Kidney (tissue), 14 donors: ENCODE results near the gene APOO. TPM values are rescaled to one million over a fixed set of nuclear protein-coding genes. Genes with fewer than 3 reads are reported as not detected.
A peak's percentile ranks its signal among the peaks of the same experiment; 100 is the strongest.

Experiments used
- DNase-seq, 5 donors: peaks; one replicate each; pipeline ENCODE4 v3.0.0-alpha.2; 2013 to 2020
- FAIRE-seq: peaks from 2 replicates; lab custom pipeline; 2012; peaks lifted over from hg19 to GRCh38; lab: Jason Lieb, UNC
- H3K27ac ChIP-seq, 2 donors: one replicate each; pipeline ENCODE4 v1.7.0; 2013; ENCODE audit warnings: low read depth in 2 of 2, low read length in 2 of 2, inconsistent platforms in 1 of 2
- H3K27me3 ChIP-seq: one replicate; pipeline ENCODE4 v1.7.1; 2013; ENCODE audit warnings: low read length, inconsistent platforms; ENCODE audit not compliant: control insufficient read depth, insufficient read depth
- H3K36me3 ChIP-seq, 3 donors: one replicate each; pipeline versions ENCODE4 v1.7.0 to v1.7.1; 2013; ENCODE audit warnings: low read length in 3 of 3, control low read depth in 1 of 3, inconsistent platforms in 1 of 3; ENCODE audit not compliant: insufficient read depth in 3 of 3, control insufficient read depth in 2 of 3
- H3K4me1 ChIP-seq, 3 donors: one replicate each; pipeline versions ENCODE4 v1.7.0 to v1.7.1; 2013; ENCODE audit warnings: low read length in 3 of 3, inconsistent platforms in 1 of 3, low read depth in 1 of 3; ENCODE audit not compliant: control insufficient read depth in 2 of 3, insufficient read depth in 2 of 3
- H3K4me3 ChIP-seq, 3 donors: one replicate each; pipeline versions ENCODE4 v1.7.0 to v1.8.1; 2013; ENCODE audit warnings: low read length in 3 of 3, control low read depth in 1 of 3, inconsistent platforms in 1 of 3
- H3K9ac ChIP-seq, 3 donors: one replicate each; pipeline versions ENCODE4 v1.7.0 to v1.7.1; 2013; ENCODE audit warnings: low read length in 3 of 3, control low read depth in 1 of 3, inconsistent platforms in 1 of 3
- H3K9me3 ChIP-seq, 3 donors: one replicate each; pipeline versions ENCODE4 v1.7.0 to v1.7.1; 2013; ENCODE audit warnings: low read length in 3 of 3, control low read depth in 1 of 3, inconsistent platforms in 1 of 3; ENCODE audit not compliant: control insufficient read depth in 2 of 3, insufficient read depth in 1 of 3
- CTCF ChIP-seq: IDR thresholded peaks from 3 replicates; pipeline ENCODE4 v1.5.1; 2012; ENCODE audit warnings: mild to moderate bottlenecking, moderate library complexity, borderline replicate concordance; ENCODE audit not compliant: insufficient read depth; ENCODE audit errors: extremely low read depth
- intact Hi-C: fragments of 100-400 bp; cut with DNase I; formaldehyde crosslinking; loops from one replicate; pipeline ENCODE4 v1.11.1; 2022
- polyA plus RNA-seq: library from polyadenylated mRNA; stranded (reverse); fragments of 350-450 nt; fragmentation: Illumina TruSeq; extraction: RNeasy Lipid Tissue Mini Kit (QIAGEN cat#74804); gene quantifications from one replicate; pipeline ENCODE4 v1.2.3, GENCODE V29; 2014; ENCODE audit warnings: low read depth, low replicate concordance; ENCODE audit not compliant: insufficient read depth
- total RNA-seq: library from RNA; stranded (reverse); fragmentation: NEBNext Ultra II Directional; extraction: Animal tissue kit (Norgen Biotek cat#: 25700); gene quantifications from one replicate; pipeline ENCODE4 v1.2.1, GENCODE V29; 2021
- donor health status: control.
- donor health status: control.
- donor health status: control.
- donor health status: control.
- donor health status: control.
- donor health status: DM: yes; HTN: yes; CAD: no.
- donor health status: Normal renal cell carcinoma (clear cell type).

The APOO gene
- total and polyA plus RNA-seq, 2 donors from 2014 or later, result 30.4 to 110 TPM

- no peak for TF ChIP-seq CTCF
- Histone ChIP-seq H3K9ac (peak overlapping the region in 2 of 3 donors; percentile 3 to 87), H3K4me1 (peaks cover 0 to 5% (median 0%) of the 10 kb centered on the region in 3 donors), H3K9me3 (no peaks in the 10 kb centered on the region), H3K36me3 (peaks cover 0 to 20% (median 2%) of the 10 kb centered on the region in 3 donors), H3K27ac (peak overlapping the region; percentile 57 to 88), H3K27me3 (no peaks in the 10 kb centered on the region), H3K4me3 (peak overlapping the region in 2 of 3 donors; percentile 93 to 94)
- DNase-seq, result no peak
- intact Hi-C loops, result loop anchor here (10.0 kb wide), 1 partner anchor 119 kb away; the partner anchor contains the start of genes APOO and CXorf58
- no peak for FAIRE-seq
Observed at GRCh38 chrX:23785580-23785979, 122.2 kb downstream of the APOO start.

GRCh38 chrX:23784470-23785331 is 123.0 kb downstream of the APOO start:
- no peaks in the 10 kb centered on the region for H3K27me3 ChIP-seq
- intact Hi-C loops, result loop anchor here (10.0 kb wide), 1 partner anchor 120 kb away; the partner anchor contains the start of genes APOO and CXorf58
- peaks cover 0 to 20% (median 2%) of the 10 kb centered on the region in 3 donors for H3K36me3 ChIP-seq
- no peak for TF ChIP-seq CTCF
- DNase-seq (peak in 1 of 5 donors; percentile 8), FAIRE-seq (no peak)
- peak overlapping the region; percentile 62 to 87 (median 87) for H3K9ac ChIP-seq
- H3K27ac ChIP-seq, result peak overlapping the region; percentile 88 to 95
- H3K4me1 ChIP-seq, result peaks cover 0 to 5% (median 0%) of the 10 kb centered on the region in 3 donors
- H3K4me3 ChIP-seq, result peak overlapping the region; percentile 93 to 94 (median 93)
- no peaks in the 10 kb centered on the region for H3K9me3 ChIP-seq

GRCh38 chrX:23783589-23784469 is 123.9 kb downstream of the APOO start:
- DNase-seq (no peak), FAIRE-seq (no peak)
- TF ChIP-seq CTCF, result no peak
- Histone ChIP-seq H3K27ac (peak overlapping the region; percentile 88 to 95), H3K27me3 (no peaks in the 10 kb centered on the region), H3K4me3 (peak overlapping the region; percentile 93 to 94 (median 93)), H3K9me3 (no peaks in the 10 kb centered on the region), H3K9ac (peak overlapping the region; percentile 62 to 87 (median 87)), H3K36me3 (peaks cover 0 to 20% (median 2%) of the 10 kb centered on the region in 3 donors), H3K4me1 (peaks cover 0 to 5% (median 0%) of the 10 kb centered on the region in 3 donors)
- intact Hi-C loops, result loop anchor here (10.0 kb wide), 1 partner anchor 121 kb away; the partner anchor contains the start of genes APOO and CXorf58

Other genes starting within 250 kb of the APOO start
- 58.3 TPM for gene PRDX4, start 240.4 kb downstream of the APOO start, total RNA-seq
- gene PRDX4, start 240.4 kb downstream of the APOO start, polyA plus RNA-seq, result 77.7 TPM
- gene ACOT9, start 164.7 kb downstream of the APOO start, total RNA-seq, result 42.7 TPM
- gene ACOT9, start 164.7 kb downstream of the APOO start, polyA plus RNA-seq, result 24.9 TPM
- gene SAT1, start 124.8 kb downstream of the APOO start, total RNA-seq, result 417 TPM
- 574 TPM for gene SAT1, start 124.8 kb downstream of the APOO start, polyA plus RNA-seq
- not detected for gene CXorf58, start 68 bp upstream of the APOO start, total RNA-seq
- gene CXorf58, start 68 bp upstream of the APOO start, polyA plus RNA-seq, result 0.37 TPM
- gene KLHL15, start 119.2 kb upstream of the APOO start, total RNA-seq, result 7.2 TPM
- gene KLHL15, start 119.2 kb upstream of the APOO start, polyA plus RNA-seq, result 2.2 TPM
- gene EIF2S3, start 147.0 kb upstream of the APOO start, total RNA-seq, result 173 TPM
- 54.3 TPM for gene EIF2S3, start 147.0 kb upstream of the APOO start, polyA plus RNA-seq
- 58.3 TPM for gene ZFX, start 241.8 kb upstream of the APOO start, total RNA-seq
- 5.0 TPM for gene ZFX, start 241.8 kb upstream of the APOO start, polyA plus RNA-seq